ENCODE data around the gene KDM1B.

DNA sequence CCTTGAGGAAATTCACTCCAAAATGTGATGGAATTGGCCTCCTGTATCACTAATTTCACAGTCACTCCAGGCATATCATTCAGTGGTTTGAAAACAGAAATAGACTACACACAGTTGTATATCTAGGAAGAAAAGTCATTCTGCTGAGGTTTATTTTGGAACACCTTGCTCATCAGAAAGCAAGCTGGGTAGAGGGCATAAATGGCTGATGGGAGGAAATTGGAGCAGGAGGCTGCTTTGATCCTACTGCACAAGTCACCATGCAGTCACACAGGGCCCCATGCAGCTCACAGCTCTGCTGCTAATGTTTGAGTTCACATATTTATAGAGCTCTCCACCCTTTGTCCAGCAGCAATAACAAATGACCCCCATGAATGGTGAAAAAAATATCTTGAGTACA is 45.1 kb upstream of the KDM1B start:
- TF ChIP-seq CTCF (conservative IDR thresholded peaks at IDR 0.05 in 1 of 2, IDR thresholded peaks at IDR 0.05 in 1 of 2; ENCODE audit: low read depth in 1 of 2, low read length in 2 of 2), result no peak
- TF ChIP-seq EZH2 (IDR thresholded peaks at IDR 0.05; ENCODE audit: low read length, missing control alignments), result no peak
